Endothelial cell of umbilical vein (primary cell): ENCODE measurements around the gene GNA12. TPM values are rescaled to one million over a fixed set of nuclear protein-coding genes. Genes with fewer than 3 reads are reported as not detected.

Source experiments
- BruUV-seq: library from RNA; stranded (reverse); fragments of 400-500 nt; replicated peaks from 2 replicates; lab custom pipeline; 2021; lab: Mats Ljungman, UMichigan
- CTCF ChIA-PET: fragments of 300-600, 350-600 bp; sonication (Branson Sonifier 250); formaldehyde crosslinking; loops from one replicate; lab custom pipeline; 2021; ENCODE audit warnings: antibody characterized with exemption, inconsistent platforms; lab: Charles Lee
- POLR2A ChIA-PET: fragments of 300-600, 350-600 bp; sonication (Branson Sonifier 250); formaldehyde crosslinking; loops from one replicate; lab custom pipeline; 2021; ENCODE audit warnings: antibody characterized with exemption, inconsistent platforms; lab: Charles Lee
- DNase-seq: peaks from one replicate; pipeline ENCODE4 v3.0.0-alpha.2; 2011; ENCODE audit warnings: low read depth, low spot score
- FAIRE-seq: peaks from 2 replicates; lab custom pipeline; 2011; peaks lifted over from hg19 to GRCh38; lab: Jason Lieb, UNC
- H2AFZ ChIP-seq: 2 replicates; pipeline ENCODE4 v1.6.0; 2012; ENCODE audit warnings: low read depth, low read length, control low read depth, inconsistent platforms
- H3K27ac ChIP-seq: 2 replicates; pipeline ENCODE4 v1.5.1; 2011; ENCODE audit warnings: low read depth, mild to moderate bottlenecking, control low read depth, low read length, moderate library complexity; ENCODE audit not compliant: insufficient read depth
- H3K27me3 ChIP-seq, 2 experiments: 2 replicates each; pipeline versions ENCODE4 v1.6.0 to v1.6.1; 2011; ENCODE audit warnings: low read length in 2 of 2, mixed read lengths in 1 of 2; ENCODE audit not compliant: control insufficient read depth in 2 of 2, insufficient read depth in 2 of 2
- H3K36me3 ChIP-seq, 2 experiments: 2 replicates in 1 of 2; 3 replicates in 1 of 2; pipeline ENCODE4 v1.5.1; 2011; ENCODE audit warnings: low read length in 2 of 2, mild to moderate bottlenecking in 1 of 2, moderate library complexity in 1 of 2; ENCODE audit not compliant: control insufficient read depth in 2 of 2, insufficient read depth in 2 of 2; ENCODE audit errors: extremely low read depth in 1 of 2
- H3K4me1 ChIP-seq: 3 replicates; pipeline ENCODE4 v1.5.1; 2011; ENCODE audit warnings: mild to moderate bottlenecking, low read length; ENCODE audit not compliant: control insufficient read depth, insufficient read depth; ENCODE audit errors: extremely low read depth
- H3K4me2 ChIP-seq: 2 replicates; pipeline ENCODE4 v1.6.1; 2011; ENCODE audit warnings: low read length, control low read depth, mixed read lengths; ENCODE audit not compliant: insufficient read depth
- H3K4me3 ChIP-seq, 3 experiments: fragments of 200-600 bp in 1 of 3; sonication (generic), shearing (Covaris generic) in 1 of 3; replicated peaks in 1 of 3; 2 replicates each; pipeline ENCODE4 v1.5.1; 2011 to 2016; ENCODE audit warnings: control low read depth in 3 of 3, low read length in 3 of 3, mild to moderate bottlenecking in 2 of 3, inconsistent platforms in 1 of 3, low read depth in 1 of 3, moderate library complexity in 1 of 3; ENCODE audit not compliant: insufficient read depth in 1 of 3
- H3K79me2 ChIP-seq: 2 replicates; pipeline ENCODE4 v1.6.0; 2012; ENCODE audit warnings: low read length, inconsistent platforms; ENCODE audit not compliant: control insufficient read depth, insufficient read depth
- H3K9ac ChIP-seq: replicated peaks from 2 replicates; pipeline ENCODE3; 2011; ENCODE audit warnings: low read length, control low read depth; ENCODE audit not compliant: insufficient read depth; ENCODE audit errors: extremely low read depth
- H3K9me1 ChIP-seq: replicated peaks from 3 replicates; pipeline ENCODE4 v1.6.0; 2011; ENCODE audit warnings: mild to moderate bottlenecking, low read length; ENCODE audit not compliant: control insufficient read depth, insufficient read depth; ENCODE audit errors: extremely low read depth
- H3K9me3 ChIP-seq: replicated peaks from 2 replicates; pipeline ENCODE4 v1.5.1; 2012; ENCODE audit warnings: low read length, inconsistent platforms; ENCODE audit not compliant: control insufficient read depth, insufficient read depth
- H4K20me1 ChIP-seq: replicated peaks from 2 replicates; pipeline ENCODE3; 2011; ENCODE audit warnings: mild to moderate bottlenecking, low read length; ENCODE audit not compliant: control insufficient read depth, insufficient read depth; ENCODE audit errors: extremely low read depth
- EZH2 ChIP-seq: IDR thresholded peaks from 2 replicates; pipeline ENCODE4 v1.6.1; 2012; ENCODE audit warnings: borderline replicate concordance, low read depth, mild to moderate bottlenecking, moderate library complexity, low read length, inconsistent platforms; ENCODE audit not compliant: severe bottlenecking
- FOS ChIP-seq: IDR thresholded peaks from 2 replicates; pipeline ENCODE4 v1.6.1; 2011; ENCODE audit warnings: mild to moderate bottlenecking, low read length, moderate library complexity, borderline replicate concordance; ENCODE audit not compliant: insufficient read depth
- GATA2 ChIP-seq: IDR thresholded peaks from 2 replicates; pipeline ENCODE4 v1.7.0; 2011; ENCODE audit warnings: low read depth, mild to moderate bottlenecking, moderate library complexity, mixed read lengths, low read length; ENCODE audit not compliant: insufficient read length, insufficient read depth
- JUN ChIP-seq: IDR thresholded peaks from 2 replicates; pipeline ENCODE4 v1.6.1; 2011; ENCODE audit warnings: borderline replicate concordance, low read depth; ENCODE audit not compliant: insufficient read length, insufficient read depth
- MYC ChIP-seq: IDR thresholded peaks from one replicate; pipeline ENCODE4 v1.6.1; 2011; ENCODE audit warnings: mild to moderate bottlenecking, low read depth, low read length
- POLR2A ChIP-seq: IDR thresholded peaks from 2 replicates; pipeline ENCODE4 v1.6.1; 2012; ENCODE audit warnings: low read depth, mild to moderate bottlenecking, control low read depth, low read length
- POLR2AphosphoS5 ChIP-seq: IDR thresholded peaks from 2 replicates; pipeline ENCODE4 v1.6.1; 2012; ENCODE audit warnings: low read depth, mild to moderate bottlenecking, control low read depth, low read length, moderate library complexity; ENCODE audit not compliant: insufficient read depth
- dilution Hi-C: fragments of 300-500 bp; cut with MboI; formaldehyde crosslinking; loops from one replicate; pipeline ENCODE4 v1.15.0; 2019; ENCODE audit warnings: low sequenced_read_pairs; ENCODE audit not compliant: extremely low pct_ligation_motif_present
- intact Hi-C: fragments of 100-400 bp; cut with micrococcal nuclease; formaldehyde crosslinking; loops from one replicate; pipeline ENCODE4 v1.10.0; 2022
- polyA plus RNA-seq, 4 experiments: library from polyadenylated mRNA; depleted of rRNA in 3 of 4; stranded (reverse) in 3 of 4; unstranded in 1 of 4; fragments of >200 nt; gene quantifications; 2 replicates each; pipeline versions ENCODE4 v1.2.1 to v1.2.3, GENCODE V29; 2011 to 2012; ENCODE audit warnings: missing spikeins in 1 of 4
- total RNA-seq: library from RNA; stranded (reverse); gene quantifications from 2 replicates; pipeline ENCODE4 v1.2.3, GENCODE V29; 2021
- TF ChIP-seq, protein P1 (sequence below): IDR thresholded peaks from 2 replicates; pipeline ENCODE4 v1.6.1; 2011; ENCODE audit not compliant: insufficient read depth, insufficient read length
- TF ChIP-seq, protein P2 (sequence below), 2 donors: IDR thresholded peaks; 1 replicate in 1 of 2; 2 replicates in 1 of 2; pipeline ENCODE4 v1.5.1; 2011; ENCODE audit warnings: low read length in 2 of 2, mild to moderate bottlenecking in 2 of 2, moderate library complexity in 2 of 2, control low read depth in 1 of 2, inconsistent platforms in 1 of 2, low read depth in 1 of 2; ENCODE audit not compliant: insufficient read depth in 1 of 2; ENCODE audit errors: extremely low read depth in 1 of 2

The GNA12 gene
- total and polyA plus RNA-seq, 2 donors (not counting 3 experiments of a cell fraction or from before 2014, with no cell fraction given), result 63.0 to 75.1 TPM

DNA sequence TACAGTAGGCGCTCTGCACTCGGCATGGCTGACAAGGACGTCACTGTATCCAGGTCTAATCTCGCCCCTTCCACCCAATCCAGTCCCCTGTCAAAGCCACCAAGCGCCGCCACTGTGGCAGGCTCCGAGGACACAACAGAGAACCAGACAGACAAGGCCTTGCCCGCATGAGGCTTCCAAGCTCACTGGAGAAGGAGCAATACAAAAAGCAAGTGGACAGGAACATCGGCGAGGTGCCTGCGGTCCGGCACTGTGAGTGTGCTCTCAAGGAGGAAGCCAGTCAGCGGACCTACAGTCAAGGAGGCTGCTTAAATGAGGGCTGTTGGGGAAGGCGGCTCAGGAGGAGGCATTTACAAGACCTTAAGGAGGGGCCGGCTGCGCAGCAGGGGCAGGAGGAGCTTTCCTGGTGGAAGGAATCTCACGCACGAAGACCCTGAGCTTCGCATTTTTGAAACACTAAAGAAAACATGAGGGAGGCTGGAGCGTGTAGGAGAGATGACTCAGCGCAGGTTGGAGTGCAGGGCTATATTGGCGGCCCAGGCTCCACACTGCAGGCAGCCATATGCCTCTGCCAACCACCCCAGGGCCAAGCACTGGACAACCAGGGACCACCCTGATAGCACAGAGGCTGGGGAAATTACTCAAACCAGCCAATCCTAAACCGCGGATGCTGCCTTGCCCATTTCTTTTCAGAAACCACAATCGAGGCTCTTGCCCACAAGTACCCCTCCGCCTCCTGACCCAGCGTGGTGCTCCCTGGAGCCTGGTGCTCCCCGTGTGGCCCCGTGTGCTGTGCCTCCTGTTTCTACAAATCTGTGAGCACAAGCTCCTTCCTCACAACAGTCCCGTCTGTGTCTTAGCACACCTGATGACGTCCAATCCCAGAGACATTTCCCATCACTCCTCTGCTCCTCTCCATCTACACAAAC is 28.9 kb downstream of the GNA12 start:
- H3K9me1 ChIP-seq, result no peaks in the 10 kb centered on the region
- BruUV-seq, result no TSS peak
- H3K27ac ChIP-seq, result no peak overlapping the region
- no peaks in the 10 kb centered on the region for H4K20me1 ChIP-seq
- no peaks in the 10 kb centered on the region for H3K9me3 ChIP-seq
- no peak for TF ChIP-seq POLR2AphosphoS5
- TF ChIP-seq GATA2, result no peak
- TF ChIP-seq, protein P1, sequence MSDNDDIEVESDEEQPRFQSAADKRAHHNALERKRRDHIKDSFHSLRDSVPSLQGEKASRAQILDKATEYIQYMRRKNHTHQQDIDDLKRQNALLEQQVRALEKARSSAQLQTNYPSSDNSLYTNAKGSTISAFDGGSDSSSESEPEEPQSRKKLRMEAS, result no peak
- no peak for TF ChIP-seq FOS
- no peak for TF ChIP-seq EZH2
- TF ChIP-seq, protein P2, sequence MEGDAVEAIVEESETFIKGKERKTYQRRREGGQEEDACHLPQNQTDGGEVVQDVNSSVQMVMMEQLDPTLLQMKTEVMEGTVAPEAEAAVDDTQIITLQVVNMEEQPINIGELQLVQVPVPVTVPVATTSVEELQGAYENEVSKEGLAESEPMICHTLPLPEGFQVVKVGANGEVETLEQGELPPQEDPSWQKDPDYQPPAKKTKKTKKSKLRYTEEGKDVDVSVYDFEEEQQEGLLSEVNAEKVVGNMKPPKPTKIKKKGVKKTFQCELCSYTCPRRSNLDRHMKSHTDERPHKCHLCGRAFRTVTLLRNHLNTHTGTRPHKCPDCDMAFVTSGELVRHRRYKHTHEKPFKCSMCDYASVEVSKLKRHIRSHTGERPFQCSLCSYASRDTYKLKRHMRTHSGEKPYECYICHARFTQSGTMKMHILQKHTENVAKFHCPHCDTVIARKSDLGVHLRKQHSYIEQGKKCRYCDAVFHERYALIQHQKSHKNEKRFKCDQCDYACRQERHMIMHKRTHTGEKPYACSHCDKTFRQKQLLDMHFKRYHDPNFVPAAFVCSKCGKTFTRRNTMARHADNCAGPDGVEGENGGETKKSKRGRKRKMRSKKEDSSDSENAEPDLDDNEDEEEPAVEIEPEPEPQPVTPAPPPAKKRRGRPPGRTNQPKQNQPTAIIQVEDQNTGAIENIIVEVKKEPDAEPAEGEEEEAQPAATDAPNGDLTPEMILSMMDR (IDR thresholded peaks at IDR 0.05; ENCODE audit: extremely low read depth in 1 of 2, insufficient read depth in 1 of 2, low read depth in 1 of 2, low read length in 2 of 2), result no peak
- no peak for TF ChIP-seq MYC
- TF ChIP-seq JUN, result no peak
- TF ChIP-seq POLR2A, result no peak
- H3K9ac ChIP-seq, result no peak overlapping the region
- H3K4me2 ChIP-seq, result no peak overlapping the region
- no peaks in the 10 kb centered on the region for H3K36me3 ChIP-seq
- H3K4me3 ChIP-seq, result no peak overlapping the region
- H3K4me1 ChIP-seq, result no peaks in the 10 kb centered on the region
- H3K27me3 ChIP-seq, result no peaks in the 10 kb centered on the region
- dilution Hi-C loops (no loop called here), intact Hi-C loops (no loop called here)
- peaks cover 50% of the 10 kb centered on the region for H3K79me2 ChIP-seq
- POLR2A ChIA-PET, result interaction anchor here (1.0 kb wide), 1 partner anchor 10 kb away, joined by 4 read pairs; no protein-coding TSS in a partner anchor
- FAIRE-seq (no peak), DNase-seq (no peak)
- no peak overlapping the region for H2AFZ ChIP-seq
- CTCF ChIA-PET, result interaction anchor here (0.7 to 1.4 kb wide), 2 partner anchors 12 to 20 kb away, joined by 4 to 6 read pairs; no protein-coding TSS in a partner anchor
